Tibial nerve (tissue), 4 donors: Measurements from ENCODE around the gene BBS7. TPM values are rescaled to one million over a fixed set of nuclear protein-coding genes. Genes with fewer than 3 reads are reported as not detected.

Experiments
- DNase-seq, 2 donors: peaks; one replicate each; pipeline ENCODE4 v3.0.0-alpha.2; 2019; ENCODE audit warnings: low spot score in 2 of 2
- H3K27ac ChIP-seq, 4 donors: fragments of 200-600 bp; sonication (generic) in 3 of 4; one replicate each; pipeline ENCODE4 v1.5.1; 2017 to 2019; ENCODE audit warnings: mild to moderate bottlenecking in 1 of 4
- H3K27me3 ChIP-seq, 2 donors: fragments of 200-600 bp; sonication (generic) in 1 of 2; one replicate each; pipeline versions ENCODE4 v1.5.1 to v1.6.0; 2017 to 2019
- H3K36me3 ChIP-seq, 3 donors: fragments of 200-600 bp; sonication (generic); one replicate each; pipeline ENCODE4 v1.5.1; 2018 to 2019
- H3K4me1 ChIP-seq, 4 donors: fragments of 200-600 bp; sonication (generic) in 3 of 4; one replicate each; pipeline ENCODE4 v1.5.1; 2017 to 2019
- H3K4me3 ChIP-seq, 4 donors: fragments of 200-600 bp; sonication (generic) in 3 of 4; one replicate each; pipeline ENCODE4 v1.5.1; 2017 to 2019; ENCODE audit warnings: mild to moderate bottlenecking in 1 of 4, moderate library complexity in 1 of 4
- H3K9me3 ChIP-seq, 4 donors: fragments of 200-600 bp; sonication (generic) in 3 of 4; one replicate each; pipeline ENCODE4 v1.5.1; 2017 to 2019
- CTCF ChIP-seq, 5 experiments: fragments of 200-600 bp in 3 of 5; fragments of 450-650 bp in 2 of 5; sonication (generic) in 3 of 5; IDR thresholded peaks; one replicate each; pipeline ENCODE4 v1.5.1; 2016 to 2019; ENCODE audit warnings: antibody characterized with exemption in 5 of 5, mild to moderate bottlenecking in 3 of 5, moderate library complexity in 2 of 5
- EP300 ChIP-seq, 2 donors: sonication (generic); formaldehyde crosslinking; IDR thresholded peaks; one replicate each; pipeline ENCODE4 v1.6.1; 2017; ENCODE audit warnings: antibody characterized with exemption in 2 of 2, mild to moderate bottlenecking in 1 of 2
- POLR2A ChIP-seq, 2 donors: fragments of 450-650 bp; IDR thresholded peaks; one replicate each; pipeline ENCODE4 v1.6.1; 2017; ENCODE audit warnings: antibody characterized with exemption in 2 of 2, mild to moderate bottlenecking in 2 of 2, moderate library complexity in 2 of 2
- WGBS, 2 donors: methylation state at CpG; one replicate each; pipeline ENCODE4 v1.1.5; 2018; 5-methylcytosine and 5-hydroxymethylcytosine counted together
- total RNA-seq, 4 donors: library from RNA; depleted of rRNA; stranded (reverse); fragments of >200 nt; gene quantifications; one replicate each; pipeline ENCODE4 v1.1.0, GENCODE V29; 2016

BBS7 gene
- total RNA-seq, 4 donors from 2014 or later: 19.4 to 25.8 (median 23.6) TPM

DNA sequence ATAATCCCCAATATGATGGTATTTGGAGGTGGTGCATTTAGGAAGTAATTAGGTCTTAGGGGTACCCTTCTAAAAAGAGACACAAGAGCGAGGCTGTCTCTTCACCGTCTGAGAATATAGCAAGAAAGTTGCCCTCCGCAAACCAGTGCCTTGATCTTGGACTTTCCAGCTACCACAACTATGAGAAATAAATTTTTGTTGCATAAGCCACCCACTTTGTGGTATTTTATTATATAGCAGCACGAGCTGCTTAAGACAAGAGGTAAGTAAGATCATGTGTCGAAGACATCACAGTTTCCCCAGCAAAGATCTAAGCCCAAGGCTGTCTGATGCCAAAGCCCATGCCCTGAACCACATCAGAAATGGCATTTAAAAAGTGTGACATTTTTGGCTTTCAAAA lies 78.8 kb downstream of the BBS7 start:
- peaks cover 0 to 2% of the 10 kb centered on the region in 2 donors for H3K27me3 ChIP-seq
- no peak overlapping the region for H3K27ac ChIP-seq
- peaks cover 0 to 11% (median 0%) of the 10 kb centered on the region in 4 donors for H3K4me1 ChIP-seq
- WGBS, 2 donors: 88 to 89% methylated on average over 5 of the region's 5 CpGs
- no peaks in the 10 kb centered on the region for H3K36me3 ChIP-seq
- no peak for DNase-seq
- H3K4me3 ChIP-seq: no peak overlapping the region
- H3K9me3 ChIP-seq: no peaks in the 10 kb centered on the region
- TF ChIP-seq EP300 (IDR thresholded peaks at IDR 0.05) (no peak), CTCF (IDR thresholded peaks at IDR 0.05) (no peak), POLR2A (IDR thresholded peaks at IDR 0.05) (no peak)

DNA sequence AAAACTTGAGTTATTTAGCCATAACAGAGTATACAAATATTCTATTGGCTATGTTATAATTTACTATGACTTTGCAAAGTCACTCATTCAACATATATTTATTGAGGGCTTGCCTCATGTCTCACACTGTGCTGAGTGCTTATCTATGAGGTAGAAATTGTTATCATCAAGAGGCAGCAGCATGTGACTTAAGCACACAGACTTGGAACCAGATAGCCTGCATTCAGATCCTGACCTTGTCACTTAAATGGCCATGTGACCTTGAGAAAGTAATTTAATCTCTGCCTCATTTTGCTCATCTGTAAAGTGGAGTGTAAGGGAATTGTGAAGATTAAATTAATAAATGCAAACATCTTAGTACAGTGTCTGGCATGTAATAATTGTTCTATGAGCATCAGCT lies 79.3 kb downstream of the BBS7 start:
- Histone ChIP-seq H3K4me3 (no peak overlapping the region), H3K4me1 (peaks cover 0 to 8% (median 0%) of the 10 kb centered on the region in 4 donors), H3K9me3 (no peaks in the 10 kb centered on the region), H3K36me3 (no peaks in the 10 kb centered on the region), H3K27me3 (peaks cover 0 to 2% of the 10 kb centered on the region in 2 donors), H3K27ac (no peak overlapping the region)
- TF ChIP-seq POLR2A (IDR thresholded peaks at IDR 0.05) (no peak), EP300 (IDR thresholded peaks at IDR 0.05) (no peak), CTCF (IDR thresholded peaks at IDR 0.05) (no peak)
- no peak for DNase-seq

GRCh38 chr4:121789960-121790829 lies 80.1 kb downstream of the BBS7 start:
- TF ChIP-seq EP300 (IDR thresholded peaks at IDR 0.05) (no peak), POLR2A (IDR thresholded peaks at IDR 0.05) (no peak), CTCF (IDR thresholded peaks at IDR 0.05) (no peak)
- H3K36me3 ChIP-seq: no peaks in the 10 kb centered on the region
- 78 to 81% methylated on average over 3 of the region's 3 CpGs for WGBS, 2 donors
- H3K27me3 ChIP-seq: peaks cover 0 to 2% of the 10 kb centered on the region in 2 donors
- peaks cover 0 to 6% (median 0%) of the 10 kb centered on the region in 4 donors for H3K4me1 ChIP-seq
- H3K4me3 ChIP-seq: no peak overlapping the region
- H3K9me3 ChIP-seq: no peaks in the 10 kb centered on the region
- no peak overlapping the region for H3K27ac ChIP-seq
- no peak for DNase-seq

DNA sequence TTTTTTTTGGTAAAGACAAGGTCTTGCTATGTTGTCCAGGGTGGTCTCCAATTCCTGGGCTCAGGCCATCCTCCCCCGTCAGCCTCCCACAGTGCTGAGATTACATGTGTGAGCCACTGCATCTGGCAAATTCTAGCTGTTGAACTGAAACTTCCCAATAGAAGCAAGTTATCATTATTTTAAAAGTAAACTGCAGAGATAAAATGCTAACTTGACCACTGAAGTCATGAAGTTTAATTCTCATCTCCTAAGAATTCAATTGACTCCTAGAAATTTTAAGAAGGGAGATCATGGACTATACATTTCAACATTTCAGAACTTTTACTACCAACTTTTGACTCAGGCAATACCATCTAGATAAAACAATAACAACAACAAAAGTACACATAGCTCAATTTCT lies 80.8 kb downstream of the BBS7 start:
- WGBS, 2 donors: 86 to 100% methylated on average over 1 of the region's 1 CpG
- TF ChIP-seq CTCF (IDR thresholded peaks at IDR 0.05) (no peak), POLR2A (IDR thresholded peaks at IDR 0.05) (no peak), EP300 (IDR thresholded peaks at IDR 0.05) (no peak)
- peaks cover 0 to under 1% (median 0%) of the 10 kb centered on the region in 4 donors for H3K9me3 ChIP-seq
- peaks cover 0 to 3% (median 0%) of the 10 kb centered on the region in 4 donors for H3K4me1 ChIP-seq
- no peaks in the 10 kb centered on the region for H3K36me3 ChIP-seq
- H3K4me3 ChIP-seq: no peak overlapping the region
- peaks cover 0 to 2% of the 10 kb centered on the region in 2 donors for H3K27me3 ChIP-seq
- DNase-seq: no peak
- no peak overlapping the region for H3K27ac ChIP-seq

DNA sequence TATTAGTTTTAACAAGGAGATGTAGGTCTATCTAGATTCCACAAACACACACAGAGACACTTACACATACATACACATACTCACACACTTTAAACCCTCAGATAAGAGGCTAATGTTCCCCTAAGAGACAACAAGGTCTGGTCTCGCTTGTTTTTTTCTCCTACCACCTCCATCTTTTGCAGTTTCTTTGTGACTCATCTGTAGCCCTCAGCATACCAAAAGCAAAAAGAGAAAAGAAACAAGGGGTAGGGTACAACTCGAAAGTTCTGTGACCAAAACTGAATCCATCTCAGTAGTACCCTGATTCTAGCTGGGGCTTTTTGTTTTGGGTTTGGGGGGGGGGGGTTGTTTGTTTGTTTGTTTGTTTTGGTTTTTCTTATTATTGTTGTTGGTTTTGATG lies 81.4 kb downstream of the BBS7 start:
- H3K4me3 ChIP-seq: no peak overlapping the region
- H3K36me3 ChIP-seq: no peaks in the 10 kb centered on the region
- no peak overlapping the region for H3K27ac ChIP-seq
- H3K27me3 ChIP-seq: peaks cover 0 to 2% of the 10 kb centered on the region in 2 donors
- TF ChIP-seq POLR2A (IDR thresholded peaks at IDR 0.05) (no peak), CTCF (IDR thresholded peaks at IDR 0.05) (no peak), EP300 (IDR thresholded peaks at IDR 0.05) (no peak)
- whole genome bisulfite sequencing, 2 donors: 88 to 94% methylated on average over 2 of the region's 2 CpGs
- H3K4me1 ChIP-seq: peaks cover 0 to 3% (median 0%) of the 10 kb centered on the region in 4 donors
- no peak for DNase-seq
- peaks cover 0 to 5% (median 0%) of the 10 kb centered on the region in 4 donors for H3K9me3 ChIP-seq
